NOMO-1 treated with dmso at 0.1 percent for 144 hours (cell line): Measurements from ENCODE around the gene RAI1.
A peak's percentile ranks its signal among the peaks of the same experiment; 100 is the strongest.

Experiments used
- DNase-seq: peaks from one replicate; lab custom pipeline; 2025; ENCODE audit not compliant: unreplicated experiment; lab: John Stamatoyannopoulos, UW

Gene RAI1

DNA sequence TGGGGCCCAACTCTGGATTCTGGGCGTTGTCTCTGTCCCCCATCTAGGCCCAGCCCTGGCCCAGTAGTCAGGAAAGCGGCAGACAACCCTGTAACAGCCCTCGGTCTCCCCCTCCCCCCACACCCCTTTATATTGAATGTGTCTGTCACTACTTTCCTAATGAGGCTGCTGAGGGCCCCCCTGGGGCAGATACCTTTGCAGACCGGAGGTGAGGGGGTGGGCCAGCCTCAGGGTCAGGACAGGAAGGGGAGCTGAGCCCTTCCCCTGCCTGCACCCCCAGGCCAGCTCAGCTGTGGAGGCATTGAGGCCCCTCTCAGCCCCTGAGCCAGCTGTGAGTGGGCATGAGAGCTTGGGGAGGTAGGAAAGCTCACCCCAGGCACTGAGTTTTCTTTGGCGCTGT is 17.1 kb downstream of the RAI1 start:
- DNase-seq, result no peak

DNA sequence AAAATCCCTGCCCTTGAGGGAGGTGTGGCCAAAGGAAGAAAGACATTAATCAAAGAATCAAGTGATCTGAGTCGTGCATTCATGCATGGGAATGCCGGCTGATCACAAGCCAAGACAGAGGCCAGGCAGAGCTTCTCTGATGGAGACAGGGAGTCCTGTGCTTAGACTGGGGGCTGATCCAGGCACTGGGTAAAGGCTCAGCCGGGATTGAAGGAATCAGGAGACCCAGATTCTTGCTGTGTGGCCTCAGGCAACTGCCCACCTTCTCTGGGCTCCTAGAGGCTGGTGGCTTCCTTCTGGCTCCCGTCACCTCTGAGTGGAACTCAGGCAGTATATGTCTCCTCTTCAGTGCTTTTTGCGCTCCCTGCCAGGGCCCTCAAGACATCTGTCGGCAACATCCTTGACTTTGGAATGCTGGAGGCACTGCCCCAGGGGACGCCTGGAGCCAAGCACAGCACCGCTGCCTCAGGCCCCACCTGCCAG is 17.7 kb downstream of the RAI1 start:
- no peak for DNase-seq

DNA sequence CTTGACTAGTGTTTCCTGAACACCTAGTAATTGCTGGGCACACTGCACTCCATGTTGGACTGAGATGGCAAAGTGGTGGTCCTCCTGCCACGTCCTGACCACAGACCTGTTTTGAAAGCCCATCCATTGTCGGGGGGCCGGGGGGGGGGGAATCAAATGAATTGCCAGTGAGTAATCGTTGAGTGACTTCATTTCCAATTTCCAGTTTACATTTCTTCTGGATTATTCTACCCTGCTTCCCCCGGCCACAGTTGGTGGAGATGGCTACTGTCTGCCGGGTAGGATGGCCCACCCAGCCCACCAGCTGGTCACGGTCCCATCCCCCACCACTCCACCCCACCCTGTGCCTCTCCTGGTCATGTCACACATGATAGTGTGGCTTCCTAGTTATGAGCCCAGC is 18.2 kb downstream of the RAI1 start:
- no peak for DNase-seq

DNA sequence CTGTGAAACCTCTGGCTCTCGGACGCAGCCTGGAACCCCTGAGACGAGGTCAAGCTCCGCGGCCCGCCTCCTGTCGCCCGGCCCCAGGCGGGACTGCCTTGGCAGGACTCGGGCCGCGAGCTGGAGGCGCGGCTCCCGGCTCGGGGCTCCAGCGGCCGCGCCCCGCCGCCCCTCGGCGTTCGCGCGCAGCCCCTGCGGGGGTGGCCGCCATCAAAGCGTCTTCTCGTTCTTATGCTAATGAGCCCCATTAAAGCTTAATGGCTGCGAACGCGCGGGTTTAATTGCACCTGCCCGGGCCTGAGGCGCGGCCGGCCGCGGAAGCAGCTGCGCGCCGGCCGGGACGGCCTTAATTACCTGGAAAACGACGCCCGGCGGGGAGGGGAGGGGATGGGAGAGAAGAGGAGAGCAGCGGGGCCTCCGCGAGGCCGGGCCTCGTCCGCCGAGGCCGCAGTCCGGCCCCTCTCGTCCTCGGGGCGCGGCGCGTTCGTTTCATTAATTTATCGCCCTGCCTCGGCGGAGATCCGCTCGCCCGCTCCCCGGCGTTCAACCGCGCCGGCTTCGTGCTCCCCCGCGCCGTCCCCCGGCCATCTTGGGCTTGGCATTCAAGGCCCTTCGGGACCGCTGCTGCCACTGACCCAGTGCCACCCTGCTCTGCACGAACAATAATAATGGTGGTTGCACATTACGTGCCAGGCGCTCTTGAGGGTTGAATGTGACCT is 19.2 kb downstream of the RAI1 start:
- no peak for DNase-seq

DNA sequence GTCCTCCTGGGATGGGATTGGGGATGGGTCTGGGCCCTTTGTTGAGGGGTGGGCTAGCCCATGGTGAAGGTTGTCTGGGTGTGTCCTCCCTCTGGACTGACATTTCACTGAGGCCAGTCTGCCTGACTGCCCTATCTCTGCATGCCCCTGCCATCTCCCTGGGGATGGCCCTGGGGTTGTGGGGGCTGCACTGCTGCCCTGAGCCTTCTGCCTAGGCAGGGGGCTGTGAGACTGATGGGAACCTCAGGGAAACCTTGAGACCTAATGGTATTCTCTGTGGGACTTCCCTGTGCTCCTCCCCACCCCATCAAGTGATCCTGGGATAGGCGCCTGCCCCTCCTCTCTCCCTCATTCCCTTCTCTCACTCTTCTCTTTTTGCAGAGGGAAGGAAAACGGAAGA is 19.9 kb downstream of the RAI1 start:
- no peak for DNase-seq

DNA sequence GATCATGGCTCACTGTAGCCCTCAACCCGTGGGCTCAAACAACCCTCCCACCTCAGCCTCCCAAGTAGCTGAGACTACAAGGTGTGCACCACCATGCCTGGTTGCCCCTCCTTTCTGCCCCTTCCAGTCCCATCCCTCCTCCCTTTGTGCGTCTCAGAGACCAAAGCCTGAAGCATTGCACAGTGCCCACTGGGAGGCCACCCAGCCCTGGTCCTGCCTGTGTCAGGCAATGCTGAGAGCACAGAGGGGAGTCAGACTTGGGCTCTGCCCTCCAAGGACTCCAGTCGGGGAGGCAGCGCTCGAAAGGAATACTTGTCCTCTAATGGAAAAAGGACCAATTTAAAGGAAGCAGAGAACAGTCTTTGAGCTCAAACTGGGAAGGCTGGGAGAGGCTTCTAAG is 20.4 kb downstream of the RAI1 start:
- no peak for DNase-seq

DNA sequence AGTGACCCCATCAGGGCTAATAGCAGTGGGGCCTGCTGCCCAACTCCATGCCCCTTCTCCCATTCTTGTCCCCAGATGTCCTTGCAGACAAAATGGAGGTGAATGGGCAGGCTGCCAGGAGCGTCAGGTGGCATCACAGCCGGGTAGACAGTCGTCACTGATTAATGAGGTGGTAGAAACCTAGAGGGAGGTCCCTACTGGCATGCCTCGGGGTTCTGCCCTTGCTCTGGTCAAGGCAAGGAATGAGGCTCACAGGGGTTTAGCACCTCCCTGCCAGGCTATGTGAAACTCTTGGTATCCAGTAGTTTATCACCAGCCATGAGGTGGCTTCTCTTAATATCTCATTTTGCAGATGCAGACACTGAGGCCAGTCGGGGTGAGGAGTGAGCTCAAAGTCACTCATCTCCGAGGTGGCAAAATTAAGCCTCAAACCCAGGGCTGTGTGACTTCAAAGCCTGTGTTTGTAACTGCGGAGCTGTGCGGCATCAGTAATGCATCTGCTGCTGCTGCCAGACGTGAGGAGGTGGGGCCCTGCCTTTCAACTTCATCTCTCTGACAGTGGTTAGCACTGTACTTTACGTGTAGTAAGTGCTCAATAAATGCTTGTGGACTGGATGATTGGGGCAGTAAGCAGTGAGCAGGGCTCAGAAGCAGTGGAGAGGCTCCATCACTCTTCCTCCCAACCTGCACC is 21.3 kb downstream of the RAI1 start:
- DNase-seq, result no peak

DNA sequence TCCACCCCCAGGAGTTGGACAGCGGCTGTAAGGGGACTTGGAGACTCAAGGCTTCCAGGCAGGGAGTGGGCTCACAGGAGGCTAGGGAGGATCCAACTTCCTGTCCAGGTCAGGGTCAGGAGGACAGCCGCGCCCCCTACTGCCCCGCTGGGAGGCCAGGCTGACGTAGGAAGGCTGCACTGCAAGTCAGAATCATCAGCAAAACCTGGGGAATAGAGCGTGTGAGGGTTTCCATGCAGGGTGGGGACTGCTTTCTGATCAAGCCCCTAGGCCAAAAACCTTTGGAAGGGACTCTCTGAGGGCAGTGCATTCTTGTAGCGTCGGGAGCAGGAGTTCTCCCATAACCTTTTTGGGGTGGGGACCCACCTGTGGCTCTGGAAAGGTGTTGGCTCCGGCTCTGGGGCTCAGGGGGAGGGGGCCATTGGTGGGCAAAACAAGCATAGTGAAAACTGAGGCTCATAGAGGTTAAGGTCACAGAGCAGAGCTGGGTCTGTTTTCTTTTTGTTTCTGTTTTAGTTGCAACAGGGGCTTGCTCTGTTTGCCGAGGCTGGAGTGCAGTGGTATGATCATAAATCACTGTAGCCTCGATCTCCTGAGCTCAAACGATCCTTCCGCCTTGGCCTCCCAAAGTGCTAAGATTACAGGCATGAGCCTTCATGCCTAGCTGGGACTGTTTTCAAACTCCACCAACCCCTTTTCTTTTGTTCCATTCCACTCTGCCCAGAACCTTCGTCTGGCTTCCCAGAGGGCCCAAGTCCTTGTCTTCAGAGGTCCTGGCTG is 22.1 kb downstream of the RAI1 start:
- no peak for DNase-seq

DNA sequence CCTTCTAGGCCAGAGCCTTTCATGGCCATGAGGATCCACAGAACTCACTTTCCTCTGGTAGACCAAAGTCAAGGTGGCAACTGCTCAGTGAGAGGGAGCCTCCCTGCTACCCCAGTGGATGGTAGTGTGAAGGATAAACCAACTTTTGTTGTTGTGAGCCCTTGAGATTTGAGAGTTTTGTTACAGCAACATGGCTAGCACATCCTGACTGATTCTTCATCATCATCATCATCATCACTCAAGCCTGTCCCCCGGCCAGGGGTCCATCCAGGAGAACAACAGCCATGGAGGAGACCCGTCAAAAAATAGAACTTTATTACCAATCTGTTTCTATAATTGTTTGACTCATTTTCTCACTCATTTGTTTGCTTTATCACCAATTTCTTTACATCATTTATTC is 23.7 kb downstream of the RAI1 start:
- DNase-seq, result no peak

DNA sequence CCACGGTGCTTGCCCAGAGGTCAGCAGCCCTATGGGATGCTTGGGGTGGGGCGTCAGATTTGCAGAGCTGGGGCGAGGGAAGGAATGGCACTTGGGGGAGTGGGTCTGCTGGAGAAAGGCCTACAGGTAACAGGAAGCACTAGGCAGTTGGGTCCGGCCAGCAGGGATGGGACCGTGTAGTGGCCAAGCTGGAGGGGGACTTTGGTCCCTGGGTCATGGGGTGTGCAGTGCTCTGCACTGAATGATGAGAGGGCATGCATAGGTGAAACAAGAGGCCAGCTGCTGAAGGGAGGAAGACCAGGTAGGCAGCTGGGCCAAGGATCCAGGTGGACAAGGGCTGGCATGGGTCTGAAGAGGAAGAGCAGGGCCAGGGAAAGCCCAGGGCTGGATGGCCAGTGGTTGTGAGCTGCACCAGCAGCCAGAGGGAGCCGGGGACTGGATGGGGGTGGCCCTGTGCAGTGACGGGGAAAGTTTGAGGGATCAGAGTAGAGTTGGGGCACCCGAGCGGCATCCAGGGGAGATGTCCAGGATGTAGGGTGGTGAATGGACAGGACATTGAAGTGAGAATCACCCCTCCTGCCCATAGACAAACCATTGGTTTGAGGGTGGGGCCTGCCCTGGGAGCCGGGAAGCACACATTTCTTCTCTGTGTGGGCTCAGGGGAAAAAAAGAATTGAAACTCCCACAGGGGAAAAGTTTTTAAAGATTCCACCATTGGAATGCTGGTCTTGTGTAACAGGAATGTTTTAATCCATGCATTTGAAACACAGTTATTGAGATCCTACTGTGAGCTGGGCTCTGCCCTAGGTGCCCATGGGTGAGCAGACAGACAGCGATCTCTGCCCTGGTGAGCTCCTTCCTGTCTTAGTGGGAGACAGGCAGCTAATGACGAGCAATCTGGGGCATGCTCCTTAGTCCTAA is 25.1 kb downstream of the RAI1 start:
- no peak for DNase-seq

DNA sequence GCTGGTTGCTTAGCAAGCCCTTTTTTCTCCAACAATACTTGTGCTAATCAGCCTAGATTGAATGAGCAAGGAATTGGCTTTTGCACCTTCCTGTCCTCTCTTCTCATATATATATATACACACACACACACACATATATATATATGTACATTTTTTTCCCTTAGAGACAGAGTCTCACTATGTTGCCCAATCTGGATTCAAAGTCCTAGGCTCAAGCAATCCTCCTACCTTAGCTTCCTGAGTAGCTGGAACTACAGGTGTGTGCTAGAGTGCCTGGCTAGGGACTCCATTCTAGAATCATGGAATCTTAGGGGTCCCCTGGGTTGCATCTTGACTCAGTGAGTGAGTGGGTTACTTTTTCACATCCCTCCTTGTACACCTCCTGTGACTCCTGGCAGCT is 27.0 kb downstream of the RAI1 start:
- no peak for DNase-seq

DNA sequence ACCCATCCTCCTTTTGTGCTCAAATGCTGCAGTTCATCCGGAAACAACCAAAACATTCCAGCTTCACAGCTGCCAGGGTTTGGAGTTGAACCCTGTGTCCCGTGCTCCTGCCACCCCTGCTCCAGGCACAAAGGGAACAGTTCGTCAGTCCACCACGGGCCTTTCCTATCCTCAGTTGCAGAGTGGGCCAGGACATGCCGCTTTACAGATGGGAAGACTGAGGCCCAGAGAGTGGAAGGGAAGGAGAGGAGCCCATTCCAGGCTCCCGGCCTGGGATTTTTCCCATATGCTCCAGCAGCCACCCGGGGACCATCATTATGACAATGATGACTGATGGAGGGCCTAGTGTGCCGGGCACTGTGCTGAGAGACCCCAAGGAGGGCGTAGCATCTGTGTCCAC is 27.6 kb downstream of the RAI1 start:
- DNase-seq, result no peak

DNA sequence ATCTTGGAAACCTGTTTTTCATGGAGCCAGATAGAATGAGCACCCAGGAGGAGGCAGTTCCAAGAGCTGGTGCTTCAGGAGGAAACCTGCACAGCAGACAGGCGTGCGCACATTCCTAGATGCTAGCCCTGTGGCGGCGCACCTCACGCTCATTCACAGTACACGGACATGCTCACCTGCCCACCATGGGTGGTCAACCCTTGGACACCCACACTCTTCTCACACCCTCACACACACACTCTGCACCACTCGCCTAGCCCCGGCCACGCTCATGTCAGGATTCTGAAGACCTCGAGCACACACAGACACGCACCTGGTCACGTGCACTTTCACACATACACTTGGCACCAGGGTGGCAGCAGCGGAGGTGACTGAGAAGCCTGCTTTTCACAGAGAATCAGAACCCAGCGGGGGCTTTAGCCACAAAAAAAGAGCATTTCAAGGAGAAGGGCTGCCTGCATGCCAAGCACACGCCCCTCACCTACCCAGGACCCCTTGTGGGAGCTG is 28.6 kb downstream of the RAI1 start:
- DNase-seq, result no peak

DNA sequence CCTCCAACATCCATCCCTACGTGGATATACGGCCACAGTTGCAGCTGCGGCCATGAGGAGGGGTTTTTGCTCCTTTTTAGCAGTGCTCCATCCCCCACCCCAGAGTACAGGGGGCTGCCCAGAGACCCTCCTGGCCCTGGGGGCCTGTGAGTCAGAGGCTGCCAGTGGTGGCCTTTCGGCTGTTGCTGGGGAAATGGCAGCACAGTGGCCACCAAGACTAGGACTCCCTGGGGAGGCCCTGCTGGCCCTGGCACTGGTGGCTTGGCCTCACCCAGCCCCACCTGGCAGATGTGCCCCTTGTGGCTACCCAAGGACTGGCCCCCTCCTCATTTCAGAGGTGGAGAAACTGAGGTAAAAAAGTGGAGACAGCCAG is 29.1 kb downstream of the RAI1 start:
- no peak for DNase-seq

DNA sequence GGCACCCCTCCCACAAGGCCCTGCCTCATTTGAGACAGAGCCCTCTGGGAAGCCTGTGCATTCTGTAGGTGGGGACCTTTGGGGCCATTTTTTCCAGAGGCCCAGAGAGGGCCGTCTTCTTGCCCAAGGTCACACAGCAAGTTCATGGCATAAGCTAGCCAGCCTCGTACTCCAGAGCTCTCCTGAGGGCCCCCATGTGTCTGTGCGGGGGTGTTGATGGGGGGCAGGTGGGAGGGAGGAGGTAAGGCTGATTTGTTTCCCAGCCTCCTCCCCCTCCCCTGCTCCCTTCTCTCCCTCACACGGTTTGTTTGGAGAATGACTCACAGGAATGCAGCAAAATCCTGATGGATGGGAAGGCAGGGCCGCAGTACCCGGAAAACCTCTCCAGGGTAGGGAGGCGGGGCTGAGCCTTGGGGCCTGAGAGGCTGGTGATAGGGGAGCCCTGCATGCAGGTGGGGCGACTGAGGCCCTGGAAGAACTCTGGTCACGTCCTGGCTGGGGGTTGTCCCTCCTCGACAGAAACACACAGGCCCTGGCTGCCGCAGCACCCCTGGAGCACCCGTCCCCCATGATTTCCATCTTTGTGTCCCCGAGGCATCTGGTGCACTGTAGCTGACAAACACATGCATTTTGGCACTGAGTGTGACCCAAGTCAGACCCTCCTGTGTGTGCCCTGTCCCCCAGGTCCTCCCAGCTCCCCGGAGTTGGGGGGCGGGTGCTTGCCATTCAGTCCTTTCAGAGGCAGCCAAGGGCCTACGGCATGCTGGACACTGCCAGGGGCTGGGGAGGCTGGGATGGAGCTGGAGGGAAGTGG is 29.7 kb downstream of the RAI1 start:
- no peak for DNase-seq

DNA sequence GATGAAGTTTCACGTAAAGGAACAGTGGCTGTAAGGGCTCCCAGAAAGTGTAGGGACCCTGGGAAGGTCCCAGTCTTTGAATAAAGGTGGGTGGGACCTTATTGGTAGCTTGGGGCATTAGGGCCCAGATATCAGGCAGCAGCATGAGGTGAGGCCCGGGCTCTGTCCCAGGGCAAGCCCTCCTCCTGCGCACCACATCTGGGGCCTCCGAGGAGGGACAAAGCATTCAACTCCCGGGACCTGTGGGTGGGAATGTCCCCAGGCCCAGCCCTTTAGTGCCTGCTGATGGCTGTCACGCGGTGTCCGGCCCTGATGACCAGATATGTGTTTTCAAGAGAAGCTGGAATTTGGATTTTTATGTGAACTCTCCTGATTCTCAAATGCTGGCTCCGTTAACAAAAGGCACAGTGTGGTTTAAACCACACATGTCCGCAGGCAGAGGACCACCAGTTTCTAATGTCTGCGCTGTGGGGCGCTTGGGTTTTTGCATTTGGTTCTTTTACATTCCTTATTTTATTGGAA is 30.4 kb downstream of the RAI1 start:
- no peak for DNase-seq

DNA sequence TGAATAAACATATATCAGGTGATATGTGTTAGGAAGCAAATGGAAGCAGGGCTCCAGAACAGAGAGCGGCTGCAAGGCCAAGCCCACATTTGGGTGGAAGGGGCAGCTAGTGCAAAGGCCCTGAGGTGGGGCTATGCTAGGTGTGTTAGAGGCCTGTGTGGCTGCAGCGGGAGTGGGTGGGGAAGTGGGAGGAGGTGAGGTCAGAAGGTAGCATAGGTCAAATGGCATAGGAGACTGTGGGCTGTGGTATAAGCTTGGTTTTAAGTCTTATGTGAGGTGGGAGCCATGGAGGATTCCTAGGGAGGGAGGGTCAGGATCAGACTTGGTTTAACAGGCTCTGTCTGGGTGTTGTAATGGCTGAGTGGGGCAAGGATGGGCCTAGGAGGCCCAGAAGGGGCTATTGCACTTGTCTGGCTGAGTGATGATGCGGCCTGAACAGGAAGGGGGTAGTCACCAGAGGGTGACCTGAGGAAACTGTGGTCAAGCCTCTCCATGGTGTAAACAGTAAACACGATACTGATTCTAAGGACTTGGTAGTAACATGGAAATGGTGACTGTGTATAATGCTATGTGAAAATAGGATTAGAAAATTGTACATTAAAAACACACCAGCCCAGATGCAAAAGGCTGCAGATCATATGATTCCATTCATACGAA is 31.1 kb downstream of the RAI1 start:
- DNase-seq, result peak; percentile 29

DNA sequence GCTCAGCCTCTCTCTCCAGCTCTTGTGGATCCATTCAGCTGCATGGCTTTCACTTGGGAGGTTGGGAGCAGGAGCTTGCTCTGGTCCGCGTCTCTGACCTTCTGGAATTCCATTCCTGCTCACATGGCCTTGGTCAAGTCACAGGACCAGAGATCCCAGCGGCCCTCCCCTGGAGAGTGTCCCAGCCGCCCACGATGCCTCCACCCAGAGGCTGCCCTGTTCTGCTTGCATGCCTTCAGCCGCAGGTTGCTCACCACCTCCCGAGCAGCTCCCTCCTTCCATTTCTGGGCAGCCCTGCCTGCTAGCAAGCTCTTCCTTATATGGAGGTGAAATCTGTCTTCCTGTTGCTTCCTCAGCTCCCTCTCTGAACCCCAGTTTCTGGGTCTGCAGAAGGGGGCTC is 32.6 kb downstream of the RAI1 start:
- DNase-seq, result no peak

DNA sequence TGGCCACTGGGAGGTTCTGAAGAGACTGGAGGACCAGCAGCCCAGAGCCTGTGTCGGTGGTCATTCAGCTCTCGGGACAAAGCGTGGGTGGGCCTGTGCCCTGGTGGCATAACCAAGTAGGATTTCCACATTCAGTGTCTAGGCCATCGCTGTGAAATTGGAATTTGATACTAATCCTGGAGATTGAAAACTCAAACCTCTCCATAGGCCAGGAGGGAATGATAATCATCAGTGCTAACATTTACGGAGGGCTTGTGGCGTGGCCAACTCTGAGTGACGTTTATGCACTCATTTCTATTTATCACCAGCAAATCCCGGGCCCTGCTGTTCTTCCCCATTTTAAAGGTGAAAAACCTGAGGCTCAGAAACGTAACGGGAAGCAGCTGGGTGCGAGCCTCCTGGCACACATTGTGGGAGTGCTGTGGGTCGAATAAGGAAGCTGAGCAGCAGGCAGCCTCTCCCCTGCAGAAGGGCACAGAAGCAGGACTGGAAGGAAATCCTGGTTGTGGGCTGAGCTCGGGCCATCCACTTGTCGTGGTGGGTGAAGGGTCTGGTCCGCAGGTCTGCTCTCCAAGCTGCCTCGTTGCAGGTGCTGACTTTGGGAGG is 33.1 kb downstream of the RAI1 start:
- DNase-seq, result no peak
